ENCODE data around the gene SAMD4B.

DNA sequence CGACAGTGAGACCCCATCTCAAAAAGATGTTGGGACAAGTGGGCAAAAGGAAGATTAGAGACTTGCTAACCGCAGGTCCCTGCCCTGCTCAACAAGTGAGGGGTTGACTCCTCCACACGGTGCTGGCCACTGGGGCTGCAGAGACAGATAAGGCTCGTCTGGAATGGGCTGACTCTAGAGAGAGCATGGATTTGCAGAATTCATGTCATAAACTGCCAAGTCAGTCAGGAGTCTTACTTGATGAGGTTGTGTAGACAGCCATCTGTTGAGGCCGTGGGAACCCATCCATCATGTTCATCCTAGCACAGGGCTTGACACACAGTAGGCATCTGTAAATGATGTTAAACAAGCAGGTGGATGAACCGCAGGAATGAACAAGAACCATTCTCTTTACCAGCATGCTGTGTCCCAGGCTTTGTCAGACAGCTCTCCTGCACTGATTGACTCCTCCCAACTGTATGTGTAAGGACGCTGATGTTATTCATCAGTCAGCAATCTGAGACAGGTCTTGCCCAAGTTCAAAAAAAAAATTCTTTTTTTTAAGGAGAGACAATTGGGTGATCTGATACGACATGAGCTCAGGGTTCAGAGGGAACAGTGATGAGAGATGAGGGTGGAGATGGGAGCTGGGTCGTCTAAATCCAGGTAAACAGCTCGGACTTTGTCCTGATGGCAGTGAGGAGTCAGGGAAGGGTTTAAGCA, 39.8 kb downstream of the SAMD4B start:
- no peak for TF ChIP-seq POLR2A (IDR thresholded peaks at IDR 0.05)
- TF ChIP-seq, protein P1, sequence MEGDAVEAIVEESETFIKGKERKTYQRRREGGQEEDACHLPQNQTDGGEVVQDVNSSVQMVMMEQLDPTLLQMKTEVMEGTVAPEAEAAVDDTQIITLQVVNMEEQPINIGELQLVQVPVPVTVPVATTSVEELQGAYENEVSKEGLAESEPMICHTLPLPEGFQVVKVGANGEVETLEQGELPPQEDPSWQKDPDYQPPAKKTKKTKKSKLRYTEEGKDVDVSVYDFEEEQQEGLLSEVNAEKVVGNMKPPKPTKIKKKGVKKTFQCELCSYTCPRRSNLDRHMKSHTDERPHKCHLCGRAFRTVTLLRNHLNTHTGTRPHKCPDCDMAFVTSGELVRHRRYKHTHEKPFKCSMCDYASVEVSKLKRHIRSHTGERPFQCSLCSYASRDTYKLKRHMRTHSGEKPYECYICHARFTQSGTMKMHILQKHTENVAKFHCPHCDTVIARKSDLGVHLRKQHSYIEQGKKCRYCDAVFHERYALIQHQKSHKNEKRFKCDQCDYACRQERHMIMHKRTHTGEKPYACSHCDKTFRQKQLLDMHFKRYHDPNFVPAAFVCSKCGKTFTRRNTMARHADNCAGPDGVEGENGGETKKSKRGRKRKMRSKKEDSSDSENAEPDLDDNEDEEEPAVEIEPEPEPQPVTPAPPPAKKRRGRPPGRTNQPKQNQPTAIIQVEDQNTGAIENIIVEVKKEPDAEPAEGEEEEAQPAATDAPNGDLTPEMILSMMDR (IDR thresholded peaks at IDR 0.05) = no peak
